ENCODE data around the gene SCYGR4.

SCYGR4 gene

DNA sequence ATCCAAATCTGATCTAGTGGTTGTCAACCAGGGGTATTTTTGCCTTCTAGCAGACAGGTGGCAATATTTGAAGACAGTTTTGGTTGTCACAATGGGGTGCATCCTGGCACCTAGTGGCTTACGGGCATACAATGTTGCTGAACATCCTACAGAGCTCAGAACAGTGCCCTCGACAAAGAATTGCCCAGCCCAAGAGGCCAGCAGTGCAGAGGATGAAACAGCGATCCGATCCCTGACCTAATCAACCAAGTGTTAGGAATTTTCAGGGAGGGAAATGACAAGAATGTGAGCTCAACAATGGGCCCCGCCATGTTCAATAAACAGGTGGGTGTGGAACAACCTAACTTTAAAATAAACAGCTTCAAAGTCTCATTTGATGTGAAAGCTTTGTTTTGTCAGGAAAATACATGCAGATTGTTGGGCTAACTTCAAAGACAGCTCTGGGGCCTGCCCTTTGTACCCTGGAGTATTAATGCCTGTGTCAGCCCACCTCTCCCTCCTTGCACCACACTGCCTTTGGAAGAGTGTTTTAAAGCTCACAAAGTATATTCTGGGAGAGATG lies 26.8 kb downstream of the SCYGR4 start:
- H3K27me3 ChIP-seq (replicated peaks in 2 of 5; ENCODE audit: control insufficient read depth in 4 of 5, insufficient read depth in 5 of 5, low read length in 4 of 5): no peaks in the 10 kb centered on the region
- peaks cover 0 to 2% (median 0%) of the 10 kb centered on the region in 4 experiments for H3K4me1 ChIP-seq (ENCODE audit: control extremely low read depth in 1 of 4, control insufficient read depth in 4 of 4, insufficient read depth in 4 of 4, low read length in 3 of 4)
- no peaks in the 10 kb centered on the region for H3K36me3 ChIP-seq (ENCODE audit: control insufficient read depth in 4 of 4, insufficient read depth in 4 of 4, low read length in 3 of 4)
- DNase-seq: no peak
- WGBS (ENCODE audit: insufficient coverage): 100% methylated on average over 3 of the region's 5 CpGs
- H3K4me3 ChIP-seq (ENCODE audit: control insufficient read depth in 1 of 7, extremely low read depth in 1 of 7, insufficient read depth in 4 of 7, low read depth in 2 of 7, low read length in 6 of 7): no peak overlapping the region
- no peak overlapping the region for H3K27ac ChIP-seq (ENCODE audit: insufficient read depth in 1 of 2, low read depth in 1 of 2, low read length in 2 of 2, poor library complexity in 1 of 2, severe bottlenecking in 2 of 2)
- ChIA-PET CTCF (interaction anchor here (0.7 to 1.6 kb wide), 3 partner anchors 14 to 122 kb away, joined by 3 to 6 read pairs (median 3); no protein-coding TSS in a partner anchor), POLR2A (no interaction called here)
- no peaks in the 10 kb centered on the region for H3K9me3 ChIP-seq (ENCODE audit: control extremely low read depth in 1 of 5, control insufficient read depth in 4 of 5, insufficient read depth in 2 of 5, low read depth in 1 of 5, low read length in 4 of 5)

DNA sequence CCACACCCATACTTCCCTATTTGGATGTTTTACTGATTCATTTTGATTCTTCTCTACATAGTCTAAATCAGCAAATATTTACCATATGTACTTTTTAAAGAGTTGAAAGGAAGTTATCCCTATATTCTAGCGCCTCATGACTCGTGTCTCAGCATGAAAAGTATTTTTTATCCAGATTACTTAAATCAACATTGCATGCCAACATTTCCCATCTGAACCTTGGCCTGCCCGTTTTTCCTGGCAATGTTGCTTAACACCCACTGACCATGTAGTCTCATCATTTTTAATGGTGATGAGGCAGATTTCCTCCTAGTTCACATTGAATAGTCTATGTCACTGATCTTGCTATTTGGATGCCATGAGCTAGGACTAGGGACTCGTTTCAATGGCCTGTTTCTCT lies 36.1 kb downstream of the SCYGR4 start:
- POLR2A ChIA-PET: no interaction called here
- H3K27ac ChIP-seq (ENCODE audit: insufficient read depth in 1 of 2, low read depth in 1 of 2, low read length in 2 of 2, poor library complexity in 1 of 2, severe bottlenecking in 2 of 2): no peak overlapping the region
- H3K36me3 ChIP-seq (ENCODE audit: control insufficient read depth in 4 of 4, insufficient read depth in 4 of 4, low read length in 3 of 4): no peaks in the 10 kb centered on the region
- H3K27me3 ChIP-seq (replicated peaks in 2 of 5; ENCODE audit: control insufficient read depth in 4 of 5, insufficient read depth in 5 of 5, low read length in 4 of 5): peaks cover 0 to 2% (median 0%) of the 10 kb centered on the region in 5 experiments
- WGBS (ENCODE audit: insufficient coverage): 100% methylated on average over 2 of the region's 4 CpGs
- H3K9me3 ChIP-seq (ENCODE audit: control extremely low read depth in 1 of 5, control insufficient read depth in 4 of 5, insufficient read depth in 2 of 5, low read depth in 1 of 5, low read length in 4 of 5): no peaks in the 10 kb centered on the region
- no peak overlapping the region for H3K4me3 ChIP-seq (ENCODE audit: control insufficient read depth in 1 of 7, extremely low read depth in 1 of 7, insufficient read depth in 4 of 7, low read depth in 2 of 7, low read length in 6 of 7)
- CTCF ChIA-PET: no interaction called here
- DNase-seq: no peak
- no peaks in the 10 kb centered on the region for H3K4me1 ChIP-seq (ENCODE audit: control extremely low read depth in 1 of 4, control insufficient read depth in 4 of 4, insufficient read depth in 4 of 4, low read length in 3 of 4)

DNA sequence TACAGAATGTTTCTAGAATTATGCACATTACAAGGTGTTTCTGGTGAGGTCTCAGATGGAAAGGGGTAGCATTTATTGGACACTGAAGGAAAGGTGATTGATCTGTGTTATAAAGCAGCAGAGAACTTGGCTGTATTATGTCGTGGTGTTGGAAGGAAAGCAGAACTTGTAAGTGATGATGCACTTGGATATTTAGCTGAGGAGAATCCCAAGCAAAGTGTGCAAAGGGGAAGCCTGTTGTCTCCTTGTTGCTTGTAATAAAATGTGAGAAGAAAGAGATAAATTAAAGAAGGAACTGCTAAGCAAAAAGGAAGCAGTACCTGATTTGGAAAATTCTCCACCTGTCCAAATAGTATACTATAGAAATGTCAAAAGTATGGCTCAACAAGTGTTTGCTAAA lies 37.1 kb downstream of the SCYGR4 start:
- DNase-seq: no peak
- Histone ChIP-seq H3K27ac (ENCODE audit: insufficient read depth in 1 of 2, low read depth in 1 of 2, low read length in 2 of 2, poor library complexity in 1 of 2, severe bottlenecking in 2 of 2) (no peak overlapping the region), H3K27me3 (replicated peaks in 2 of 5; ENCODE audit: control insufficient read depth in 4 of 5, insufficient read depth in 5 of 5, low read length in 4 of 5) (peaks cover 0 to 2% (median 0%) of the 10 kb centered on the region in 5 experiments), H3K36me3 (ENCODE audit: control insufficient read depth in 4 of 4, insufficient read depth in 4 of 4, low read length in 3 of 4) (no peaks in the 10 kb centered on the region), H3K4me1 (ENCODE audit: control extremely low read depth in 1 of 4, control insufficient read depth in 4 of 4, insufficient read depth in 4 of 4, low read length in 3 of 4) (no peaks in the 10 kb centered on the region), H3K4me3 (ENCODE audit: control insufficient read depth in 1 of 7, extremely low read depth in 1 of 7, insufficient read depth in 4 of 7, low read depth in 2 of 7, low read length in 6 of 7) (no peak overlapping the region), H3K9me3 (ENCODE audit: control extremely low read depth in 1 of 5, control insufficient read depth in 4 of 5, insufficient read depth in 2 of 5, low read depth in 1 of 5, low read length in 4 of 5) (no peaks in the 10 kb centered on the region)
- POLR2A ChIA-PET: no interaction called here
- CTCF ChIA-PET: no interaction called here
- WGBS (ENCODE audit: insufficient coverage): 90% methylated on average over 1 of the region's 1 CpG

DNA sequence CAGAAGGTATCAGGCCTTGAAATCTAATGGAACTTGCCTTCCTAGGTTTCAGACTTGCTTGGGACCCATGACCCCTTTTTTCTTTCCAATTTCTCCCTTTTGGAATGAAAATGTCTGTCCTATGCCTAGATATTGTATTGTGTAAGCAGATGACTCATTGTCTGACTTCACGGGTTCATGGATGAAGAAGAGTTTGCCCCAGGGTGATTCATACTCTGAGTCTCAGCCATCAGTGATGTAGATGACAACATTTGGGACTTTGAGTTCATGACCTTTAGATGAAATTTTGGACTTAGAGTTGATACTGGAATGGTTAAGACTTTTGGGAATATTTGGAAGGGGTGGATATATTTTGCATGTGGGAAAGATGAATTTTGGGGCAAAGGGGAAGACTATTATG lies 38.2 kb downstream of the SCYGR4 start:
- Histone ChIP-seq H3K9me3 (ENCODE audit: control extremely low read depth in 1 of 5, control insufficient read depth in 4 of 5, insufficient read depth in 2 of 5, low read depth in 1 of 5, low read length in 4 of 5) (no peaks in the 10 kb centered on the region), H3K4me1 (ENCODE audit: control extremely low read depth in 1 of 4, control insufficient read depth in 4 of 4, insufficient read depth in 4 of 4, low read length in 3 of 4) (no peaks in the 10 kb centered on the region), H3K36me3 (ENCODE audit: control insufficient read depth in 4 of 4, insufficient read depth in 4 of 4, low read length in 3 of 4) (no peaks in the 10 kb centered on the region), H3K4me3 (ENCODE audit: control insufficient read depth in 1 of 7, extremely low read depth in 1 of 7, insufficient read depth in 4 of 7, low read depth in 2 of 7, low read length in 6 of 7) (no peak overlapping the region), H3K27ac (ENCODE audit: insufficient read depth in 1 of 2, low read depth in 1 of 2, low read length in 2 of 2, poor library complexity in 1 of 2, severe bottlenecking in 2 of 2) (no peak overlapping the region), H3K27me3 (replicated peaks in 2 of 5; ENCODE audit: control insufficient read depth in 4 of 5, insufficient read depth in 5 of 5, low read length in 4 of 5) (peaks cover 0 to 2% (median 0%) of the 10 kb centered on the region in 5 experiments)
- CTCF ChIA-PET: no interaction called here
- DNase-seq: no peak
- WGBS (ENCODE audit: insufficient coverage): 100% methylated on average over 1 of the region's 1 CpG
- POLR2A ChIA-PET: no interaction called here

DNA sequence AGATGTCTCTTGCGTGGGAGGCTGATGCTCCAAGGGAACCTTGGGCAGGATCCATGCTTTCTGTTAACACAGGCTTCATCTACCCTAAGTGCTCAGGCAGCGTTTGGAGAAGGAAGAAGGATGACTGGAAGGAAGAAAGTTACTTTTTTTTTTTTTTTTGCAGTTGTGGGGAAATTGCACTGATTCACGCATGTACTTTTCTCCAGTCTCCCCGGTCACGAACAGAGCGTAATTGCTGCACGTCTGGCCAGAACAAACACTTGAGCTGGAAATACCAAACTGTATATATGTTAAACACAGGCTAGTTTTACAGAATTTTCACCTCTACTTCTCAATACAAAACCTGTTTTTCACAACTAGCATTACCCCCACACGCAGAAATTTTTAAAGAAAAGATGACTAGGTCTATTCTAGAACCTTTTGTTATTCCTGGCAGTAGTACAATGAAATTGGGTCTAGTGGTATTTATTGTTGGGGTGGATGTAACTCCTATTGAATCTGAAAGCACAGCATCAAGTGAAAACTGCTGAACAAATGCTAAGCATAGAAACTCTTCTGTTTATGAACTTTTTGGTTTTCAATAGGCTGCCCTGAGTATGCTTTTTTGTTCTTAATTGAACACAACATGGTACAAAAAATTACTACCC lies 40.0 kb downstream of the SCYGR4 start:
- H3K9me3 ChIP-seq (ENCODE audit: control extremely low read depth in 1 of 5, control insufficient read depth in 4 of 5, insufficient read depth in 2 of 5, low read depth in 1 of 5, low read length in 4 of 5): no peaks in the 10 kb centered on the region
- ChIA-PET CTCF (interaction anchor here (1.2 to 2.0 kb wide), 4 partner anchors 9 to 205 kb away, joined by 3 to 15 read pairs (median 8); no protein-coding TSS in a partner anchor), POLR2A (no interaction called here)
- DNase-seq: no peak
- 100% methylated on average over 1 of the region's 8 CpGs for WGBS (ENCODE audit: insufficient coverage)
- H3K27me3 ChIP-seq (replicated peaks in 2 of 5; ENCODE audit: control insufficient read depth in 4 of 5, insufficient read depth in 5 of 5, low read length in 4 of 5): no peaks in the 10 kb centered on the region
- H3K4me3 ChIP-seq (ENCODE audit: control insufficient read depth in 1 of 7, extremely low read depth in 1 of 7, insufficient read depth in 4 of 7, low read depth in 2 of 7, low read length in 6 of 7): no peak overlapping the region
- no peak overlapping the region for H3K27ac ChIP-seq (ENCODE audit: insufficient read depth in 1 of 2, low read depth in 1 of 2, low read length in 2 of 2, poor library complexity in 1 of 2, severe bottlenecking in 2 of 2)
- H3K36me3 ChIP-seq (ENCODE audit: control insufficient read depth in 4 of 4, insufficient read depth in 4 of 4, low read length in 3 of 4): no peaks in the 10 kb centered on the region
- no peaks in the 10 kb centered on the region for H3K4me1 ChIP-seq (ENCODE audit: control extremely low read depth in 1 of 4, control insufficient read depth in 4 of 4, insufficient read depth in 4 of 4, low read length in 3 of 4)

DNA sequence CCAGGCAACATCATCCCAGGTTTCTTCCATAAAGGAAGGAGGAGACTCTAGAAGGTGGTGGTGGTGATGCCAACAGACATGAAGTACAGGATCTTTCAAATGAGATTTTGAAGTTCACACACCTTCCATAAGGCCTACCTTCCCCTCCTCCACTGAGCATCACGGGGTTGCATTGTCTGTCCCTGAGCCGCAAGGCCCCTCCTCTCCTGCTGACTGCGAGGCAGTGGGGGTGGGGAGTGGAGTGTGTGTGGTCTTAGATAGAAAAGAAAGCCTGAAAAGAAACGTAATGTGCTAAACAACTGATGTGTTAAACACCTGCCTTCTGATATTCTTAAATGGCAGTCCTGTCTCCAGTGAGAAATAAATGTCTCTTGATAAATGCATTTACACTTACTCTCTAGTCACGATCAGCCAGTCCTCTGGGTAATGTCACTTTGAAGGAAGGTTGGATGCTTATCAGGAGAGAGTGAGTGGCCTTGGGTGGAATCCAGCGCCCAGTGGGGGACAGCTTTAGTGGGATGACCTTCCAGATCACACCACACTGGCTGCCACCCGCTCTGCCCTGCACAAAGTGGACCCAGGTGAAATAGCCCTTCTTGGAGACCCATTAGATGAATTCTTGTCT lies 43.8 kb downstream of the SCYGR4 start:
- POLR2A ChIA-PET: no interaction called here
- Histone ChIP-seq H3K27ac (ENCODE audit: insufficient read depth in 1 of 2, low read depth in 1 of 2, low read length in 2 of 2, poor library complexity in 1 of 2, severe bottlenecking in 2 of 2) (no peak overlapping the region), H3K36me3 (ENCODE audit: control insufficient read depth in 4 of 4, insufficient read depth in 4 of 4, low read length in 3 of 4) (no peaks in the 10 kb centered on the region), H3K4me1 (ENCODE audit: control extremely low read depth in 1 of 4, control insufficient read depth in 4 of 4, insufficient read depth in 4 of 4, low read length in 3 of 4) (no peaks in the 10 kb centered on the region), H3K9me3 (ENCODE audit: control extremely low read depth in 1 of 5, control insufficient read depth in 4 of 5, insufficient read depth in 2 of 5, low read depth in 1 of 5, low read length in 4 of 5) (no peaks in the 10 kb centered on the region), H3K27me3 (replicated peaks in 2 of 5; ENCODE audit: control insufficient read depth in 4 of 5, insufficient read depth in 5 of 5, low read length in 4 of 5) (peaks cover 0 to 8% (median 0%) of the 10 kb centered on the region in 5 experiments), H3K4me3 (ENCODE audit: control insufficient read depth in 1 of 7, extremely low read depth in 1 of 7, insufficient read depth in 4 of 7, low read depth in 2 of 7, low read length in 6 of 7) (no peak overlapping the region)
- no peak for DNase-seq
- 83% methylated on average over 2 of the region's 7 CpGs for WGBS (ENCODE audit: insufficient coverage)
- CTCF ChIA-PET: interaction anchor here (1.4 kb wide), 1 partner anchor 20 kb away, joined by 3 read pairs; no protein-coding TSS in a partner anchor

DNA sequence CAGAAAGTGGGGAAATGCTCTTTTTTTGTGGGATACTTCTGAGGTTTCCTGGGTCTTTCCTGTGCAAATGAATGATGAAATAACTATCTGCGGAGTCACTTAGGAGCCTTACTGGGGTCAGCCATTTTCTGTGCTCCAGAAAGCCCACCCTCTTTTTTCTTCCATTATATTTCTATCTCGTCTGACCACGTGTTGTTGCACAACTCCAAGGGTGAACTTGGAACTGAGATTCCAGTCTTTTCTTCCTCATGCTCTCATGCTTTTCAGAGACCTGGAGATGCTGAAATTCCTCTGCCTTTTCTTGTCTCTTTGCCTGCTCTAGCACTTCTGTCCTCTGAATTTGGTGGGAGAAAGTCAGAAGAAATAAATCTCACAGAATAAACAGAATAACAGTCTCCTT lies 44.5 kb downstream of the SCYGR4 start:
- CTCF ChIA-PET: no interaction called here
- Histone ChIP-seq H3K4me1 (ENCODE audit: control extremely low read depth in 1 of 4, control insufficient read depth in 4 of 4, insufficient read depth in 4 of 4, low read length in 3 of 4) (no peaks in the 10 kb centered on the region), H3K27ac (ENCODE audit: insufficient read depth in 1 of 2, low read depth in 1 of 2, low read length in 2 of 2, poor library complexity in 1 of 2, severe bottlenecking in 2 of 2) (no peak overlapping the region), H3K27me3 (replicated peaks in 2 of 5; ENCODE audit: control insufficient read depth in 4 of 5, insufficient read depth in 5 of 5, low read length in 4 of 5) (peaks cover 0 to 8% (median 0%) of the 10 kb centered on the region in 5 experiments), H3K36me3 (ENCODE audit: control insufficient read depth in 4 of 4, insufficient read depth in 4 of 4, low read length in 3 of 4) (no peaks in the 10 kb centered on the region), H3K9me3 (ENCODE audit: control extremely low read depth in 1 of 5, control insufficient read depth in 4 of 5, insufficient read depth in 2 of 5, low read depth in 1 of 5, low read length in 4 of 5) (no peaks in the 10 kb centered on the region), H3K4me3 (ENCODE audit: control insufficient read depth in 1 of 7, extremely low read depth in 1 of 7, insufficient read depth in 4 of 7, low read depth in 2 of 7, low read length in 6 of 7) (no peak overlapping the region)
- DNase-seq: no peak
- 68% methylated on average over 3 of the region's 3 CpGs for WGBS (ENCODE audit: insufficient coverage)
- POLR2A ChIA-PET: no interaction called here

Measured in common myeloid progenitor, CD34-positive (primary cell).